ENCODE results near the gene AIP.

The AIP gene

GRCh38 chr11:67472882-67473281, 9.9 kb upstream of the AIP start:
- H3K9me3 ChIP-seq (ENCODE audit: control insufficient read depth, insufficient read depth, low read depth, low read length), result no peaks in the 10 kb centered on the region
- CTCF ChIA-PET, result interaction anchor here (0.6 to 1.2 kb wide), 2 partner anchors 142 to 221 kb away, joined by 3 read pairs; no protein-coding TSS in a partner anchor
- no peaks in the 10 kb centered on the region for H3K36me3 ChIP-seq (ENCODE audit: control insufficient read depth in 2 of 2, insufficient read depth in 1 of 2, low read length in 2 of 2)
- POLR2A ChIA-PET, result no interaction called here
- H3K4me1 ChIP-seq (ENCODE audit: control insufficient read depth, insufficient read depth, low read length), result no peaks in the 10 kb centered on the region
- H3K4me3 ChIP-seq (ENCODE audit: low read depth, low read length), result no peak overlapping the region
- no peak overlapping the region for H3K27ac ChIP-seq (ENCODE audit: extremely low read depth, low read depth, low read length)
- TF ChIP-seq ZSCAN16 (tag by site-specific recombination; IDR thresholded peaks at IDR 0.05), result no peak
- no peak for TF ChIP-seq OSR2 (tag by site-specific recombination; IDR thresholded peaks at IDR 0.05)
- TF ChIP-seq ZNF324 (tag by site-specific recombination; IDR thresholded peaks at IDR 0.05), result no peak
- no peak for TF ChIP-seq ZNF518A (tag by site-specific recombination; conservative IDR thresholded peaks at IDR 0.05; ENCODE audit: low read depth)
- no peak for TF ChIP-seq PRDM2 (tag by site-specific recombination; IDR thresholded peaks at IDR 0.05; ENCODE audit: borderline replicate concordance)
- no peak for TF ChIP-seq ZNF548 (tag by site-specific recombination; IDR thresholded peaks at IDR 0.05)
- no peak for TF ChIP-seq ZNF843 (tag by site-specific recombination; IDR thresholded peaks at IDR 0.05)
- TF ChIP-seq ZNF449 (tag by site-specific recombination; IDR thresholded peaks at IDR 0.05), result no peak
- TF ChIP-seq INSM2 (tag by site-specific recombination; IDR thresholded peaks at IDR 0.05), result no peak
- TF ChIP-seq ZNF341 (tag by site-specific recombination; IDR thresholded peaks at IDR 0.05; ENCODE audit: low read depth), result no peak
- TF ChIP-seq ZNF416 (tag by site-specific recombination; IDR thresholded peaks at IDR 0.05), result no peak
- TF ChIP-seq ZEB2 (tag by site-specific recombination; IDR thresholded peaks at IDR 0.05), result no peak
- no peak for TF ChIP-seq ZNF692 (tag by site-specific recombination; IDR thresholded peaks at IDR 0.05)
- TF ChIP-seq ZBTB10 (tag by site-specific recombination; IDR thresholded peaks at IDR 0.05), result no peak
- no peak for TF ChIP-seq ZNF214 (tag by site-specific recombination; IDR thresholded peaks at IDR 0.05; ENCODE audit: borderline replicate concordance)

Data from HEK293 (cell line).